Right ventricle myocardium superior (tissue), 1 donor: ENCODE measurements around the gene TSPEAR. TPM values are rescaled to one million over a fixed set of nuclear protein-coding genes. Genes with fewer than 3 reads are reported as not detected.
A peak's percentile ranks its signal among the peaks of the same experiment; 100 is the strongest.

Source experiments
- ATAC-seq: fragments of 200-7000 bp; cut with Tn5 transposase; one replicate; pipeline ENCODE4 v1.9.1; 2020; ENCODE audit warnings: mild to moderate bottlenecking; ENCODE audit not compliant: poor library complexity
- DNase-seq: peaks from one replicate; pipeline ENCODE4 v3.0.0-alpha.2; 2020
- intact Hi-C: fragments of 100-400 bp; cut with DNase I; formaldehyde crosslinking; loops from one replicate; pipeline ENCODE4 v1.11.2; 2022
- total RNA-seq: library from RNA; stranded (reverse); fragmentation: NEBNext Ultra II Directional; extraction: Animal tissue kit (Norgen Biotek cat#: 25700); gene quantifications from one replicate; pipeline ENCODE4 v1.2.1, GENCODE V29; 2021
- donor health status: DM: no; HTN: yes; CAD: no; lungs with severe emphysema.

TSPEAR gene
- total RNA-seq, 1 donor from 2014 or later = 0.51 TPM

DNA sequence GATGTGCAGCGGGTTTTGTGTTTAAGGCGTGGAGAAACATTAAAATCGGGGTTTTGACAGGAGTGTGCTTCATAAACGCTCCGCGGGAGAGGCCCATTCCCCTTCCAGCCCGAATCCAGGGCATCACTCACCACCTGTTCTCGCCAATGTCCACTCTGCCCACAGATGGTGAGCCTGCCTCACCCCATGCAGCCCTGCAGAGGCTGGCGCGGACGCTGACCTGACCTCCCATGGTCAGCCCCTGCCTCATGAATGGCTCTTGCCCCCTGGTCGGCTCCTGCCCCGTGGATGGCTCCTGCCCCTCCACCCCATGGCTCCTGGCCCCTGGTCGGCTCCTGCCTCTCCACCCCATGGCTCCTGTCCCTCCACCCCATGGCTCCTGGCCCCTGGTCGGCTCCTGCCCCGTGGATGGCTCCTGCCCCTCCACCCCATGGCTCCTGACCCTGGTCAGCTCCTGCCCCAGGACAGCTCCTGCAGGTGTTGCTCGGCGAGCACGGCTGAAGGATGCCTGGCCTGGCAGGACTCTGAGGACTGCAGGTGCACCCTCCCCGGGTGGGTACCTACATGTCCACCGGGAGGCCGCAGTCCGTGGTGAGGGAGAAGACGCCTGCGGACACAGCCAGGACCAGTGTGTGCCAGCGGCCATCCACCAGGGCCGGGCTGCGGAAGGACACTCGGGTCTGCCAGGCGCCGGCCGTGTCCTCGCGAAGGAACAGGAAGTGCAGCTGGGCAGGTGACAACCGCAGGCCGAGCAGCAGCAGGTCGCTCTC, 178.1 kb downstream of the TSPEAR start:
- DNase-seq (peak; percentile 38), ATAC-seq (no peak)
- intact Hi-C loops = no loop called here

DNA sequence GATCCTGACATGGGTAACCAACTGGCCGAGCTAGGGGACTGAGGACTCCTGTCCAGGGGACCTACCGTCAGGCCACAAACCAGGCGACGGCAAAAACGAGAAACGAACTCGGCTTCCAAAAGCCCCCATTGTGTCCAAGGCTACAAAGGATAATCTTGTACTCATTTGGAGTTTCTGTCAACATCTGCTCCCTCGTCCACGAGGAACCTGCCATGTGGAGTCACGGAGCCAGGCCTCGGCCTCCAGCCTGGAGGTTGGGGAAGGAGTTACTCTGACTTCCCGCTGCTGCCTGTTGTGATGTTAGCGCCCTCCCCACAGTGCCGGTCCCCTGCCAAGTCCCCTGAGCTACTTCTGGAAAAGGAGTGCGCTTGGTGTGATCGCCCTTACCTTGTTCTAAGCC, 178.7 kb downstream of the TSPEAR start:
- ATAC-seq = no peak
- intact Hi-C loops = no loop called here
- DNase-seq = no peak

DNA sequence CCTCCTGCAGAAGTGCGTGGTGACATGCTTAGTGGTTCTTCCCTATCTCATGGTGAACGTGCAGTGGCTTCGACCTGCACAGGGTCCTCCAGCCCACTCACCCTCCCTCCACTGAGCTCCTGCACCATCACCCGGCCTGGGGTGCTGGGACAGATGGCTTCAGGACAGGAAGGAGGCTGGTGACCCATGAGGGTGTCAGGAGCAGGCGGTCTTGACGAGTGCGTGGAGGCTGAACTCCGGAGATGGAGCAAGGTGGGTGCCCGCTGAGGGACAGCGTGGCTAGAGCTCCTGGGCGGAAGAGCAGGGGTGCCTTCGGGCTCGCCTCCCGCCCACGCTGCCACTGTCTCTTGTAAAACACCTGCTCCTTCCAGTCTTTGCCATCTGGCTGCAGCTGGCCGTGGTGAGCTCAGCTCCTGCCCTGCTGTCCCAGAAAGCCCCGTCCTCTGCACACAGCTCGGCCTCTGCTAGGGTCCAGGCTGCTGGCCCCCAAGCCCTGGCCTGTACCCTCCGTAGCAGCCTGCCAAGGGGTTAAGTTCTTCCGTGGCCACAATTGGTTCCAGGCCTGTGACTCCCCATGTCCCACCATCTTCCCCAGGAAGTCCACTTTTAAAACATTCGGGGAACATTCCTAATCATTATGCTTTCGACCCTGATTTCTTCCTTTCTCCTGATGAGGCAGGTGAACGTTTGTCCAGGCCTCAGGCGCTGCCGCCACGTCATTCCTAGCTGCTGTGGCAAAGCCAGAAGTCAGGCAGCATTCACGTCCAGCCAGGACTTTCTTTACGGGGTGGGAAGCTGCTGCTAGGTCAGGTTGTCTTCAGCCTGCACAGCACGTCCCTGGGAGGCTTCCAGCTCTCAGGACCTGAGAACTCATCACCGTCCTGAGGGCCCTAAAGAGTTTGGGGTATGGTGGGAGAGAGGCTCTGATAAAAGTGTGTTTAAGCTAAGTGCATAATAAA, 179.5 kb downstream of the TSPEAR start:
- ATAC-seq (no peak), DNase-seq (peak; percentile 25)
- intact Hi-C loops = no loop called here

DNA sequence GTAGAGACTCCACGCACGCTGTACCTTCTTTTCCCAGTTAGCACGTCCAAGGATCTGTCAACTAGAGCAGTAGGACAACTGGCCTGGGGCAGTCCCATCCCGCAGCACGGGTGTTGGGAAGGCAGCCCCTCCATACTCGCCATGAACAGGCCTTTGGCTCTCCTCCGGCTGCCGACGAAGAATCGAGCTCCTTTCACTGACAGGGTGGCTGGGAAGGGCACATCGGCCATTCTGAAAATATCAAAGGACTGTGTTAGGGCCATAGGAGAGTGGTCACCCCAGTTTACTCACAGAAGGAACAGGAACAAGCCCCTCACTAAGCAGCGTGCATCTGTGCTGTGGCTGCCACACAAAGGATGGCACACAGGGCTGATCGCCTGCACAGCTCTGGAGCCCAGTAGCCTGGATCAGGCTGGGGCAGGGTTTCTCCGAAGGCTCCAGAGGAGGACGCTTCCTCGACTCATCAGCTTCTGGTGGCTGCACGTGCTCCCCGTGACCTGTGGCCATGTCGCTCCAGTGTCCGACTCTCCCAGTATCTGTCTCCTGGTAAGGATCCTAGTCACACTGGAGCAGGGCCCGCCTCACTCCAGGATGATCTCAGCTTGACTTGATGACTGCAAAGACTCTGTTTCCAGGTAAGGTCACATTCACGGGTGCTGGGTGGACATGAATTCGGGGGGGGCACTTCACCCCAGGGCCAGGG, 180.3 kb downstream of the TSPEAR start:
- no peak for ATAC-seq
- DNase-seq = peak; percentile 30
- intact Hi-C loops = no loop called here

DNA sequence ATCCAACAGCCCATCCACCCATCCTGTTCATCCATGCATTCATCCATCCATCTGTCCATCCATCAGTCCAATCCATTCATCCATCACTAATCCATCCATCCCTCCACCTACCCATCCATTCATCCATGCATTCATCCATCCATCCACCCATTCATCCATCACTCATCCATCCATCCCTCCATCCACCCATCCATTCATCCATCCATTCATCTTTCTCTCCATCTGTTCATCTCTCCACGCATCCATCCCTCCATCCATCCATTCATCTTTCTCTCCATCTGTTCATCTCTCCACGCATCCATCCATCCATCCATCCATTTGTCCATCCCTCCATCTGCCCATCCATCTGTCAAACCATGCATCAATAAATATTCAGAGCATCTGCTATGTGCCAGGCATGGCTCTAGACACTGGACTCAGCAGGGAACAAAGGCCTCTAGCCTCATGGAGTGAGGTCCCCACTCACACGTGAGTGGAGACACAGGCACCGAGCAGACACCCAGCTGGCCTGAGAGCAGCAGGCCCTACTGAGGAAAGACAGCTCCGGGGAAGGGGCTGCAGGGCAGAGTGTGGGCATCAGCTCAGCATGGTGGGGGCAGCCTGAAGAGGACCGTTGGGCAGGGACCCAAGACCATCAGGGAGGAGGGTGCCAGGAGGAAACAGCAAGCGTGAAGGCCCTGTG, 181.0 kb downstream of the TSPEAR start:
- intact Hi-C loops = no loop called here
- DNase-seq (peak; percentile 20), ATAC-seq (no peak)

DNA sequence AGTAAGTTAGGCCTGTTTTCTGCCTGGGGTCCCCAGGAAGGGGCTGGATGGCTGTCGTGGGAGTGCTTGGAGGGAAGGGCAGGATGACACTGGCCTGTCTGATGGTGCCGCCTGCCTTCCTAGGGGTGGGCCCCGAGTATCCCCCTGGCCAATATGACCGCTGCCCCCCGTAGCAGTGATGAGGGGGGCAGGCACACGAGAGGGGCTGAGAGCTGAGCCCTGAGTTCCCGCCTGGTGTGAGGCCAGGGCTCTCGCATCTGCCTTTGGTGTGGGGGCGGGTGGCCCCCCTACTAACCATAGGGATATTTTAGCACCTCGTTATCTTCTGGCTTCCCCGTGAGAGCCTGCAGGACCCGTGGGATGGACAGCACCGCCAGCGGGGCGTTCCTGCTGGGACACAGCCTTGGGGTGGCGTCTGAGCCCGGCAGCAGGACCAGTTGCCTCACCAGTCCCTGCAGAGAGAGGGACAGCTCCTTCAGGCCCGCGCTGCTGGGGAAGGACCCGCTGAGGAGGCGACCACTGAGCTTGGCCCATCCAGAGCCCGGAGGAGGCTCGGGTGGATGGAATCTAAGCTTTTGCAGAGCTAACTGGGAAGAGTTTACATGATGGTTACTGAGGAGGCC, 181.8 kb downstream of the TSPEAR start:
- DNase-seq = no peak
- ATAC-seq = no peak
- intact Hi-C loops = no loop called here

DNA sequence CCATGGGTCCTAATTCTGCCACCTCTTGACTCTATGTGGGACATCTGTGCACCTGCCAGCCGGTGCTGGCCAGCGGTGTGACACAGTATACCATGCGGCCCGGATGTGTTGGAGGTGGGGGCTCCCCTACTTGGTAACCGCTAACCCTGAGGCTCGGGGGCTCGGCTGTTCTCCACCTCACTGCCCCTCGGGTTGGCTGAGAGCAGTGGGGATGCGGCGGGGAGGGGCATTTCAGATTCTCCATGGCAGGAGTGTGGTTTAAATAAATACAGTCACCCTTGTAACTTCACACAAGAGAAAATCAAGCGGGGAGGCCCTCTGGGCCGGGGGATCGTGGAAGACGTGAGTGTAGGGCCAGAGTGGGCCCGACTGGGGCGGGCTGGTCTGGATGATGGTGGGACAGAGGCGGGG, 182.4 kb downstream of the TSPEAR start:
- no peak for ATAC-seq
- DNase-seq = peak; percentile 30
- intact Hi-C loops = no loop called here

DNA sequence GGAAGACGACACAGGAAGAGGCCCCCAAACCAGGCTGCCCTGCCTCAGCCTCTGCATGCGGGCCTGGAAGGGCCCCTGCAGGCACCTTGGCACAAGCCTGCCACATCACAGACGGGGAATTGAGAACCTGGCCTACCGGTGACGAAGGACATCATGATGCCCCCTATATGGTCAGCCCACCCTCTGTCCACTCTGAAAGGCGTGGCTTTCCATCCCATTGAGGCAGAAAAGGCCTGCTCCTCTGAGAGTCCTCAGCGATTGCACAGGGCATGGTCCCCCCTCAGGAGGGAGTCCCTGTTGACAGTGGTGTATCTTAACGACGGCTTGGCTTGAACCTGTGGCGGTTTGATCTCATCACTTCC, 182.8 kb downstream of the TSPEAR start:
- intact Hi-C loops = no loop called here
- DNase-seq (no peak), ATAC-seq (no peak)

DNA sequence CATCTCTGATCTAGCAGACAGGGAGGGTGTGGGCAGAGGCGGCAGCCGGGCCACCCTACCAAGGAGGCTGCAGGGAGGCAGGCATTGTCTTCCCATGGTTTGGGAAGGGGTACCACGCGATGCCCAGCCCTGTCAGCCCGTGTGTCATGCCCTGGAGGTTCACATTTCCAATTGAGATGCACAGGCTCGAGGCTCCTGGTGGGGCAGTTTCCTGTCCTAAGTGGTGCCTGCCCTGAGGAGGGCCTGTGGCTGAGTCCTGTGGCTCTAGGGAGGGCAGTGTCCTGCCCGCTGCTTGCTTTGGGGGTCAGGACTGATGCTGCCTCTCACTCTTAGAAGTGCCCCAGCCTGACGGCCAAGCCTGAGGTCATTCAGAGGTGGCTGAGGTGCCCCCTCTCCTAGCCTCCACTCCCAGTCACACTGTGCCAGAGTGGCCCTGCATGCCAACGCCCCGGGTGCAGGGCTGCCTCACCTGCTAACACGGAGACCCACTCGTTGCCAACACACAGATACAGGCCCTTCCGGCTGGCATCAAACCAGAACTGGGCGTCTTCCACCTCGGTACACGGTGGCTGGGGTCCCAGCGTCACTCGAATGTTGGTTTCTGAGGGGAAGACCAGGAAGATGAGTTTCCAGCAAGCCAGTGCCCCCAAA, 183.3 kb downstream of the TSPEAR start:
- intact Hi-C loops = no loop called here
- no peak for ATAC-seq
- no peak for DNase-seq

DNA sequence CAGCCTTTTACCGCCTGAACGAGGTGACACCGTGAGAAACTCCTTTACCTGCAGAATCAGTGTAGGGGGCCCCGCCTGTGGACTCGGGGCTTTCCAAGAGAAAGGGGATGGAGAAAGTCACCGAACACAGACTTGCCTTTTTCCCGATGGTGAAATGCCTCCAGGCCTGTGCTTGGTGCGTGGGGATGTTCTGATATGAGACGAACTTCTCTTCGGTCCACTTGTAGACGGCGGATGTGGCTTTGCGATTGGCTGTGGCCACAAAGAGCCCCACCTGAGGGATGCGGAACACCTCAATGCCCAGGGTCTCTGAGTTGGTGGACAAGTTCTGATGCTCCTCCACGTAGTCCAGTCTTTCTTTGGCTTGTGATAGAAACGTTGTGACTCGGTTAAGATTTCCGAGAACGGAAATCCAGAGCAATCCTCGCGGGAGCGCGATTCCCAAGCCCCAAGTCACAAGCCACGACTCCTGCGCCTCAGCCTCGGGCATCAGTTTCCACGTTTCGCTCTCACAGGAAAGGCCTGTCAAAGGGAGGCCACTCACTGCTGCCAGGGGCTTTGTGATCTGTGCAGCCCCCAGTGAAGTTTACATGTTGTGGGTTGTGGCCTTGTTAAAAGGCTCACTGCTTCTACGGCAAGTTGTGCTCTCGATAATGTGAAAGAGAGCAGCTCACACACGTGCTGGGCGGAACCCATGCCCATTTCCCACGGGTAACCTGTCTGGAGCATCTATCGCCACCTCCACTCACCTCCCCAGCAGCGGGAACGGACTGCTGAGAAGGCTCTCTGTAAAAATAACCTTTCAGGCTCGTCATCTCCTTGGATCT, 184.0 kb downstream of the TSPEAR start:
- DNase-seq (no peak), ATAC-seq (no peak)
- intact Hi-C loops = no loop called here

DNA sequence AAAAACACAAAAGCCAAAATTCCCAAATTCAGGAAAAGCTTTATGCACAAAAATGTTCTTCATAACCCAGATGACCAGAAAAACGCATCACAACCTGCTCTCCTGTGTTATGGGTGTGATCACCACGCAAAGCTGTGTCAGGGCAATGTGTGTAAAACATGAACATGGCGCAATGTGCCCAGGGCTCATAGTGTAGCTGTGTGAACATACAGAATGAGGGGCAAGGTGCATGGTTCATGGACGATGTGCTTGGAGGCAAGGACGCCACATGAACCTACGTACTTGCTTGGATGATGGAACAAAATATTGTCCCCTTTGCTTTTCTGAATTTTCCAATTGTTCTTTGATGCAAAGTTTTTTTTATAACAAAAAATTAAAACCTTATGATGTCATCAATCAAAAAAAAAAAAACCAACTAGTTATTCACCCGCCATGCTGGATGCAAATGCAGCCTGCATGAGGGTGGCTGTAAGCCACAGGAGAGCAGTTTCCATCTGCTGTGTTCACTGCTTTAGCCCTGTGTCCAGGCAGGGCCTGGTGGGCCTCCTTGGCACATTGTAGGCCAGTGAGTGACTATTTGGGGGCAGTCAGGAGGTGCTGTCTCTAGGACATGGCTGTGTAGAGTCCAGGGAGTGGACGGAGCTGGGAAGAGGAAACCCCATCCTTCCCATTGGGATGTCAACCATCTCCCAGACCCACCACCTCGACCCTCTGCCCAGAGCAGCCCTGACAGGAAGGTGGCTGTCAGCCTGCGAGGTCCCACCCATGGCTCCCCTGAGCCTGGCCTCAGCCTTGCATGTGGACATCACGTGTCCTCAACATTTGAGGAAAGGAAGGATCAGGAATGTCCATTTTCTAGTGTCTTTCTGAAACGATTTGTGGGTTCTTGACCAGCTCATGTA, 185.0 kb downstream of the TSPEAR start:
- no peak for DNase-seq
- intact Hi-C loops = no loop called here
- no peak for ATAC-seq

DNA sequence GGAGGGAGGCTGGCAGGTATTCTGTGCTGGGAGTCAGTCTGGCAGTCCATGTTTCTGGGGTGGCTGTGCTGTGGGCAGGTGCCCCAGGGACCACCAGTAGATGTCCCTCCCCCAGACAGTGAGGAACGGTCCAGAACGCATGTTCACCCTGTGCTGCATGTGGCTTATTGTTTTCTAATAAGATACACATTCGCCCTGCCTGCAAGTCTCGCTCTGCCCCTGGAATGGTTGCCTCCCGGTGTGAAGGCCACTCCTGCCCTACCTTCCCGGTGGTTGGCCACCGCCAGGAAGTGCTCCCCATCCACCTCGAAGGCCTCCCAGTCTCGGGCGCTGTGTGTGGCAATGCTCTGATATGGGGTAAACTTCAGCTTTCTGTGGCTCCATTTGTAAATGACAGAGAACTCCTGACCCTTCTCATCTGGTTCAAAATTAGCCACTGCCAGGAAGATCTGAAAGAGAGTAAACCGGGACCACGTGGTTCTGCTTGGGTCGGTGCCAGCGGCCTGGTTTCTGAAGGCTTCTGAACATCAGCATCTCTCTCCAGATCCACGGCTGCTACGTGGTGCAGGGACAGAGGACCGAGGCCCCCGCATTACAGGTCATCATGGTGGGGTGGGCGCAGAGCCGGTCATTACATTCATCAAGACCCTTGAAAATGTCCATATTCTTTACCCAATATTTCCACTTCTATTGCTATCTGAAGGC, 185.8 kb downstream of the TSPEAR start:
- intact Hi-C loops = no loop called here
- ATAC-seq (no peak), DNase-seq (no peak)

DNA sequence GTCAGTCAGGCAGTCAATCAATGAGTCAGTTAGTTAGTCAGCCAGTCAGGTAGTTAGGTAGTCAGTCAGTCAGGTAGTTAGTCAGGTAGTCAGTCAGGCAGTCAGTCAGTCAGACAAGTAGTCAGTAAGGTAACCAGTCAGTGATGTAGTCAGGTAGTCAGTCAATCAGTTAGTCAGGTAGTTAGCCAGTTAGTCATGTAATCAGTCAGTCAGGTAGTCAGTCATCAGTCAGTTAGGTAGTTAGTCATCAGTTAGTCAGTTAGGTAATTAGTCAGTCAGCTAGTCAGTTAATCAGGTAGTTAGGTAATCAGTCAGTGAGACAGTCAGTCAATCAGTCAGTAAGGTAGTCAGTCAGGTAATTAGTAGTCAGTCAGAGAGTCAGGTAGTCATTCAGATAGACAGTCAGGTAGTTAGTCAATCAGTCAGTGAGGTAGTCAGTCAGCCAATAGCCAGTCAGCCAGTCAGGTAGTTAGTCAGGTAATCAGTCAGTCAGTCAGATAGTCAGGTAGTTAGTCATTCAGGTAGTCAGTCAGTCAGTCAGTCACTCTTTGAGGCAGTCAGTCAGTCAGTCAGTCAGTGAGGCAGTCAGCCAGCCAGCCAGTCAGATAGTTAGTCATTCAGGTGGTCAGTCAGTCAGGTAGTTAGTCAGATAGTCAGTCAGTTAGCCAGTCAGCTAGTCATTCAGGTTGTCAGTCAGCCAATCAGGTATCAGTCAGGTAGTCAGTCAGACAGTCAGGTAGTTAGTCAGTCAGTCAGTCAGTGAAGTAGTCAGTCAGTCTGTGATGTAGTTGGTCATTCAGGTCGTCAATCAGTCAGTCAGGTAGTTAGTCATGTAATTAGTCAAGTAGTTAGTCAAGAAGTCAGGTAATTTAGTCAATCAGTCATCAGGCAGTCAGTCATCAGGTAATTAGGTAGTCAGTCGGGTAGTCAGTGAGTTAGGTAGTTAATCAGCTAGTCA, 186.7 kb downstream of the TSPEAR start:
- ATAC-seq (no peak), DNase-seq (no peak)
- intact Hi-C loops = no loop called here

DNA sequence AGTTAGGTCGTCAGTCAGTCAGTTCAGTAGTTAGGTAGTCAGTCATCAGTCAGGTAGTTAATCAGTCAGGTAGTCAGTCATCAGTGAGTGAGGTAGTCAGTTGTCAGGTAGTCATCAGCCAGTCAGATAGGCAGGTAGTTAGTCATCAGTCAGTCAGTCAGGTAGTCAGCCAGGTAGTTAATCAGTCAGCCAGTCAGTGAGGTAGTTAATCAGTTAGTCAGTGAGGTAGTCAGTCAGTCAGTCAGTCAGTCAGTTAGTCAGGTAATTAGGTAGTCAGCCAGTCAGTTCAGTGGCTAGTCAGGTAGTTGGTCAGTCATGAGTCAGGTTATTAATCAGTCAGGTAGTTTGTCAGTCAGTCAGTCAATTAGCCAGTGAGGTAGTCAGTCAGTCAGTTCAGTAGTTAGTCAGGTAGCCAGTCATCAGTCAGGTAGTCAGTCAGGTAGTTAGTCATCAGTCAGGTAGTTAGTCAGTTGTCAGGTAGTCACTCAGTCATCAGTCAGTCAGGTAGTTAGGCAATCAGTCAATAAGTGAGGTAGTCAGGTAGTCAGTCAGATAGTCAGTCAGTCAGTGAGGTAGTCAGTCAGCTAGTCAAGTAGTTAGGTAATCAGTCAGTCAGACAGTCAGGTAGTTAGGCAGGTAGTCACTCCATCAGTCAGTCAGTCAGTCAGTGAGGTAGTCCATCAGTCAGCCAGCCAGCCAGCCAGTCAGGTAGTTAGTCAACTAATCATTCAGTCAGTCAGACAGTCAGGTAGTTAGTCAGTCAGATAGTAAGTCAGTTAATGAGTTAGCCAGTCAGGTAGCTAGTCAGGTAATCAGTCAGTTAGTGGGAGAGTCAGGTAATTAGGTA, 187.6 kb downstream of the TSPEAR start:
- DNase-seq (no peak), ATAC-seq (no peak)
- intact Hi-C loops = no loop called here
